GM12892 (cell line): ENCODE measurements around the gene RNF151.

Source experiments
- POLR2A ChIP-seq: IDR thresholded peaks from 2 replicates; pipeline ENCODE4 v1.6.1; 2011; ENCODE audit warnings: low read depth, low read length, control low read depth
- TAF1 ChIP-seq: IDR thresholded peaks from 2 replicates; pipeline ENCODE4 v1.6.1; 2011; ENCODE audit warnings: low read depth, mild to moderate bottlenecking, control low read depth, low read length, borderline replicate concordance

GRCh38 chr16:1920727-1921171 is 45.9 kb upstream of the RNF151 start:
- TF ChIP-seq POLR2A, result no peak
- no peak for TF ChIP-seq TAF1
